Fibroblast of lung (primary cell): ENCODE results near the gene BTBD9.

Experiments used
- EZH2 ChIP-seq: IDR thresholded peaks from 2 replicates; pipeline ENCODE4 v1.5.1; 2012; ENCODE audit warnings: low read length, control low read depth, mild to moderate bottlenecking; ENCODE audit errors: missing control alignments
- TF ChIP-seq, protein P1 (sequence below), 2 donors: IDR thresholded peaks in 1 of 2; conservative IDR thresholded peaks in 1 of 2; 1 replicate in 1 of 2; 2 replicates in 1 of 2; pipeline ENCODE4 v1.5.1; 2011 to 2012; ENCODE audit warnings: low read length in 2 of 2, control low read depth in 1 of 2, inconsistent platforms in 1 of 2, low read depth in 1 of 2, mild to moderate bottlenecking in 1 of 2

DNA sequence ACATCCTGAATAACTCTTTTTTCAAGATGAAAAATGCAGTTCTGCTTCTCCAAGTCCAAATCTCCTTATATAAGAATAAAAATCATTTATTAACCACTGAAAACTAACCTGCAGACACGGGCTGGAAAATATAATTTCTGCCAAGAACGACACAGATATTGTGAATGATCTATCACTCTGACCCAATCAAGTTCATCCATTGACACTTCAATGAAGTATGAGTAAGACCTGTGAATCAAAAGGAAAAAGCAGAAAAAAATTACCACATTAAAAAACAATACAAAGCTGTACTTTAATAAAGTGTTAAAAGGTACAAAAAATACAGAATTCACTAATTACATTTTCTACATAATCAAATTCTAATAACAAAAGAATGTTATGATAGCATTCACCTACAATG, 62.2 kb downstream of the BTBD9 start:
- no peak for TF ChIP-seq EZH2
- TF ChIP-seq, protein P1, sequence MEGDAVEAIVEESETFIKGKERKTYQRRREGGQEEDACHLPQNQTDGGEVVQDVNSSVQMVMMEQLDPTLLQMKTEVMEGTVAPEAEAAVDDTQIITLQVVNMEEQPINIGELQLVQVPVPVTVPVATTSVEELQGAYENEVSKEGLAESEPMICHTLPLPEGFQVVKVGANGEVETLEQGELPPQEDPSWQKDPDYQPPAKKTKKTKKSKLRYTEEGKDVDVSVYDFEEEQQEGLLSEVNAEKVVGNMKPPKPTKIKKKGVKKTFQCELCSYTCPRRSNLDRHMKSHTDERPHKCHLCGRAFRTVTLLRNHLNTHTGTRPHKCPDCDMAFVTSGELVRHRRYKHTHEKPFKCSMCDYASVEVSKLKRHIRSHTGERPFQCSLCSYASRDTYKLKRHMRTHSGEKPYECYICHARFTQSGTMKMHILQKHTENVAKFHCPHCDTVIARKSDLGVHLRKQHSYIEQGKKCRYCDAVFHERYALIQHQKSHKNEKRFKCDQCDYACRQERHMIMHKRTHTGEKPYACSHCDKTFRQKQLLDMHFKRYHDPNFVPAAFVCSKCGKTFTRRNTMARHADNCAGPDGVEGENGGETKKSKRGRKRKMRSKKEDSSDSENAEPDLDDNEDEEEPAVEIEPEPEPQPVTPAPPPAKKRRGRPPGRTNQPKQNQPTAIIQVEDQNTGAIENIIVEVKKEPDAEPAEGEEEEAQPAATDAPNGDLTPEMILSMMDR (conservative IDR thresholded peaks at IDR 0.05 in 1 of 2, IDR thresholded peaks at IDR 0.05 in 1 of 2; ENCODE audit: low read depth in 1 of 2, low read length in 2 of 2), result no peak
